ENCODE data around the gene DGCR8.

The DGCR8 gene

GRCh38 chr22:20055654-20056053, 24.4 kb upstream of the DGCR8 start:
- peaks cover 11% of the 10 kb centered on the region for H3K4me1 ChIP-seq (ENCODE audit: control insufficient read depth, insufficient read depth, low read length)
- no peak overlapping the region for H3K4me3 ChIP-seq (ENCODE audit: low read length)
- no peaks in the 10 kb centered on the region for H3K9me3 ChIP-seq (ENCODE audit: control insufficient read depth, low read length)
- H3K36me3 ChIP-seq (ENCODE audit: control insufficient read depth, insufficient read depth, low read length) = no peaks in the 10 kb centered on the region
- H3K27me3 ChIP-seq (ENCODE audit: control insufficient read depth, insufficient read depth, low read length) = no peaks in the 10 kb centered on the region
- H3K9ac ChIP-seq (ENCODE audit: low read length) = no peak overlapping the region

GRCh38 chr22:20056161-20056560, 23.9 kb upstream of the DGCR8 start:
- no peaks in the 10 kb centered on the region for H3K9me3 ChIP-seq (ENCODE audit: control insufficient read depth, low read length)
- H3K9ac ChIP-seq (ENCODE audit: low read length) = no peak overlapping the region
- peaks cover 11% of the 10 kb centered on the region for H3K4me1 ChIP-seq (ENCODE audit: control insufficient read depth, insufficient read depth, low read length)
- H3K27me3 ChIP-seq (ENCODE audit: control insufficient read depth, insufficient read depth, low read length) = no peaks in the 10 kb centered on the region
- H3K36me3 ChIP-seq (ENCODE audit: control insufficient read depth, insufficient read depth, low read length) = no peaks in the 10 kb centered on the region
- no peak overlapping the region for H3K4me3 ChIP-seq (ENCODE audit: low read length)

GRCh38 chr22:20056696-20057386, 23.2 kb upstream of the DGCR8 start:
- H3K27me3 ChIP-seq (ENCODE audit: control insufficient read depth, insufficient read depth, low read length) = no peaks in the 10 kb centered on the region
- H3K9ac ChIP-seq (ENCODE audit: low read length) = no peak overlapping the region
- H3K9me3 ChIP-seq (ENCODE audit: control insufficient read depth, low read length) = no peaks in the 10 kb centered on the region
- H3K4me3 ChIP-seq (ENCODE audit: low read length) = no peak overlapping the region
- H3K4me1 ChIP-seq (ENCODE audit: control insufficient read depth, insufficient read depth, low read length) = peaks cover 11% of the 10 kb centered on the region
- H3K36me3 ChIP-seq (ENCODE audit: control insufficient read depth, insufficient read depth, low read length) = no peaks in the 10 kb centered on the region

GRCh38 chr22:20057596-20058268, 22.3 kb upstream of the DGCR8 start:
- Histone ChIP-seq H3K9me3 (ENCODE audit: control insufficient read depth, low read length) (no peaks in the 10 kb centered on the region), H3K4me1 (ENCODE audit: control insufficient read depth, insufficient read depth, low read length) (peaks cover 4% of the 10 kb centered on the region), H3K4me3 (ENCODE audit: low read length) (no peak overlapping the region), H3K27me3 (ENCODE audit: control insufficient read depth, insufficient read depth, low read length) (no peaks in the 10 kb centered on the region), H3K9ac (ENCODE audit: low read length) (no peak overlapping the region), H3K36me3 (ENCODE audit: control insufficient read depth, insufficient read depth, low read length) (no peaks in the 10 kb centered on the region)

- no peaks in the 10 kb centered on the region for H3K27me3 ChIP-seq (ENCODE audit: control insufficient read depth, insufficient read depth, low read length)
- H3K4me3 ChIP-seq (ENCODE audit: low read length) = no peak overlapping the region
- H3K36me3 ChIP-seq (ENCODE audit: control insufficient read depth, insufficient read depth, low read length) = no peaks in the 10 kb centered on the region
- H3K9me3 ChIP-seq (ENCODE audit: control insufficient read depth, low read length) = no peaks in the 10 kb centered on the region
- H3K9ac ChIP-seq (ENCODE audit: low read length) = no peak overlapping the region
- no peaks in the 10 kb centered on the region for H3K4me1 ChIP-seq (ENCODE audit: control insufficient read depth, insufficient read depth, low read length)
Measured at GRCh38 chr22:20058989-20059770, 20.9 kb upstream of the DGCR8 start.

- H3K9ac ChIP-seq (ENCODE audit: low read length) = no peak overlapping the region
- peaks cover 5% of the 10 kb centered on the region for H3K36me3 ChIP-seq (ENCODE audit: control insufficient read depth, insufficient read depth, low read length)
- no peak overlapping the region for H3K4me3 ChIP-seq (ENCODE audit: low read length)
Measured at GRCh38 chr22:20060700-20061480, 19.2 kb upstream of the DGCR8 start.

GRCh38 chr22:20061481-20061861, 18.6 kb upstream of the DGCR8 start:
- peaks cover 5% of the 10 kb centered on the region for H3K36me3 ChIP-seq (ENCODE audit: control insufficient read depth, insufficient read depth, low read length)
- no peaks in the 10 kb centered on the region for H3K4me1 ChIP-seq (ENCODE audit: control insufficient read depth, insufficient read depth, low read length)
- no peaks in the 10 kb centered on the region for H3K9me3 ChIP-seq (ENCODE audit: control insufficient read depth, low read length)
- no peaks in the 10 kb centered on the region for H3K27me3 ChIP-seq (ENCODE audit: control insufficient read depth, insufficient read depth, low read length)
- H3K9ac ChIP-seq (ENCODE audit: low read length) = no peak overlapping the region
- H3K4me3 ChIP-seq (ENCODE audit: low read length) = no peak overlapping the region

More at GRCh38 chr22:20060700-20061480, 19.2 kb upstream of the DGCR8 start:
- Histone ChIP-seq H3K9me3 (ENCODE audit: control insufficient read depth, low read length) (no peaks in the 10 kb centered on the region), H3K27me3 (ENCODE audit: control insufficient read depth, insufficient read depth, low read length) (no peaks in the 10 kb centered on the region), H3K4me1 (ENCODE audit: control insufficient read depth, insufficient read depth, low read length) (no peaks in the 10 kb centered on the region)

- no peaks in the 10 kb centered on the region for H3K4me1 ChIP-seq (ENCODE audit: control insufficient read depth, insufficient read depth, low read length)
- H3K27me3 ChIP-seq (ENCODE audit: control insufficient read depth, insufficient read depth, low read length) = no peaks in the 10 kb centered on the region
- no peak overlapping the region for H3K9ac ChIP-seq (ENCODE audit: low read length)
- peaks cover 5% of the 10 kb centered on the region for H3K36me3 ChIP-seq (ENCODE audit: control insufficient read depth, insufficient read depth, low read length)
- no peak overlapping the region for H3K4me3 ChIP-seq (ENCODE audit: low read length)
- no peaks in the 10 kb centered on the region for H3K9me3 ChIP-seq (ENCODE audit: control insufficient read depth, low read length)
Measured at GRCh38 chr22:20062043-20062765, 17.8 kb upstream of the DGCR8 start.

GRCh38 chr22:20062766-20063083, 17.3 kb upstream of the DGCR8 start:
- Histone ChIP-seq H3K9ac (ENCODE audit: low read length) (no peak overlapping the region), H3K27me3 (ENCODE audit: control insufficient read depth, insufficient read depth, low read length) (no peaks in the 10 kb centered on the region), H3K9me3 (ENCODE audit: control insufficient read depth, low read length) (no peaks in the 10 kb centered on the region), H3K36me3 (ENCODE audit: control insufficient read depth, insufficient read depth, low read length) (peaks cover 5% of the 10 kb centered on the region), H3K4me3 (ENCODE audit: low read length) (no peak overlapping the region), H3K4me1 (ENCODE audit: control insufficient read depth, insufficient read depth, low read length) (no peaks in the 10 kb centered on the region)

- Histone ChIP-seq H3K9ac (ENCODE audit: low read length) (no peak overlapping the region), H3K4me1 (ENCODE audit: control insufficient read depth, insufficient read depth, low read length) (no peaks in the 10 kb centered on the region), H3K27me3 (ENCODE audit: control insufficient read depth, insufficient read depth, low read length) (no peaks in the 10 kb centered on the region), H3K36me3 (ENCODE audit: control insufficient read depth, insufficient read depth, low read length) (peaks cover 5% of the 10 kb centered on the region), H3K4me3 (ENCODE audit: low read length) (no peak overlapping the region), H3K9me3 (ENCODE audit: control insufficient read depth, low read length) (no peaks in the 10 kb centered on the region)
Measured at GRCh38 chr22:20063271-20064139, 16.5 kb upstream of the DGCR8 start.

- no peak overlapping the region for H3K4me3 ChIP-seq (ENCODE audit: low read length)
- no peaks in the 10 kb centered on the region for H3K27me3 ChIP-seq (ENCODE audit: control insufficient read depth, insufficient read depth, low read length)
- H3K36me3 ChIP-seq (ENCODE audit: control insufficient read depth, insufficient read depth, low read length) = peaks cover 5% of the 10 kb centered on the region
- no peaks in the 10 kb centered on the region for H3K9me3 ChIP-seq (ENCODE audit: control insufficient read depth, low read length)
- H3K4me1 ChIP-seq (ENCODE audit: control insufficient read depth, insufficient read depth, low read length) = no peaks in the 10 kb centered on the region
- H3K9ac ChIP-seq (ENCODE audit: low read length) = no peak overlapping the region
Measured at GRCh38 chr22:20064140-20064480, 15.9 kb upstream of the DGCR8 start.
